Measurements from ENCODE around the gene APRT. TPM values are rescaled to one million over a fixed set of nuclear protein-coding genes. Genes with fewer than 3 reads are reported as not detected.

The APRT gene
- total and polyA plus RNA-seq, 9 of the 15 experiments (the other 6 are each of a cell fraction or from before 2014, with no cell fraction given), result 41.7 to 409 (median 146) TPM

DNA sequence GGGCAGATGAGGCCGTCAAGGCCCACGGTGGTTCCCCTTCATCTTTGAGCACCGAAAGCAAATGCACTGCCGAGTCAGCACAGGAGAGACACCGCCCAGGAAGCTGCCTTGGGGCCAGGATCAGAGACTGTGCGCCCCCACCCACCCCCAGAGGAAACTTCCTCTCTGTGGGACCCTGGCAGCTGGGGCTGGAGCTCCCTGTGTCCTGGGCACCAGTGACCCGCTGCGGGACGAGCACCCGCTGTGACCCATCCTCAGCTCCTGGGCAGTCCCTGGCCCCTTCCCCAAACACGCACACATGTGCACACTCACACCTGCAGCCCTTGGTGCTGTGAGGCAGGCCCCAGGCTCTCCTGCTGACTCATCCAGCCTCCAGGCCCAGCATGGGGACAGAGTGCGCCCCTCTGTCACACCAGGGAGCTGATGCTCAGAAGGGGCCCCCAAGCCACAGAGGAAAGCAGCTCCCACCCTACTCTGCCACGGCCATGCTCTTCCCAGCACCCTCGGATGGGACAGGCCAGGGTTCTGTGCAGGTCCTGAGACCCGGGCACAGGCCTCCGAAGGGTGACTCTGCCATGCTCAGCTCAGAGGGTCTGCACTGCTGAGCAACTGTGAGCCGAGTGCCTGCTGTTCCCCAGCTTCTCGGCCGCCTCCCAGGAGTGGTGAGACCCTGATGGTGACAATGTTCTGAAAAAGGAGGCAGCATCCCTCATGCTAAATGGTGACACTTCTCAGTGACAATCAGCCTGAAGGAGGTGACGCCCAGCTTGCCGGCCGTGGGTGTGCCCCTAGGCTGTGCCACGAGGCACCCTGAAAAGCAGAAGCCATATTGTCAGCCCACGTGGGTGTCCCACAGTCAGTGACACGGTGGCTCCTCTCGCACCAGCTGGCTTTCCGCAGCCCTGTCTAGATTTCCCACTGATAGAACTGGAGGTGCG lies 30.3 kb downstream of the APRT start:
- Histone ChIP-seq H3K36me3 (ENCODE audit: control insufficient read depth, insufficient read depth, low read length) (peaks cover 52% of the 10 kb centered on the region), H3K79me2 (ENCODE audit: control insufficient read depth, insufficient read depth, low read length) (peaks cover 93% of the 10 kb centered on the region), H3K27ac (ENCODE audit: extremely low read depth, low read depth, low read length) (peak overlapping the region; percentile 93), H3K9me3 (replicated peaks; ENCODE audit: control insufficient read depth, insufficient read depth, low read depth, low read length) (no peaks in the 10 kb centered on the region), H3K4me1 (replicated peaks in 1 of 2; ENCODE audit: control insufficient read depth in 2 of 2, insufficient read depth in 2 of 2, low read length in 2 of 2) (peaks cover 43 to 93% of the 10 kb centered on the region in 2 experiments), H4K20me1 (replicated peaks; ENCODE audit: control insufficient read depth, insufficient read depth, low read length) (peaks cover 29% of the 10 kb centered on the region; the same call in 1 of the 2 replicates), H2AFZ (ENCODE audit: low read depth, low read length) (peak overlapping the region; percentile 3; the same call in 1 of the 2 replicates), H3K27me3 (ENCODE audit: control insufficient read depth in 2 of 2, insufficient read depth in 2 of 2, low read length in 2 of 2) (no peaks in the 10 kb centered on the region), H3K4me2 (ENCODE audit: insufficient read depth, low read length) (peak overlapping the region; percentile 78), H3K9ac (ENCODE audit: insufficient read depth in 1 of 2, low read depth in 2 of 2, low read length in 2 of 2) (peak overlapping the region; percentile 90 to 99), H3K4me3 (peak overlapping the region; percentile 70), H3K9me1 (ENCODE audit: control insufficient read depth, insufficient read depth, low read length) (peaks cover 5% of the 10 kb centered on the region)
- intact Hi-C loops (cut with micrococcal nuclease), result no loop called here
- peak; percentile 83 for FAIRE-seq
- no TSS peak for BruUV-seq (replicated peaks)
- in situ Hi-C loops (cut with MboI), result no loop called here
- ChIA-PET CTCF (ENCODE audit: low intra/inter-chr PET ratio) (interaction anchor here (2.5 kb wide), 1 partner anchor 44 kb away, joined by 11 read pairs; no protein-coding TSS in a partner anchor), POLR2A (interaction anchor here (0.5 to 7.0 kb wide), 19 partner anchors 9 to 1209 kb away, joined by 3 to 124 read pairs (median 4); partner anchors contain the start of genes APRT and CDT1)
- peak in 3 of 4 experiments; percentile 50 to 86 (median 73) for DNase-seq (ENCODE audit: extremely low read depth in 1 of 4, low spot score in 3 of 4)
- ATAC-seq, result peak; percentile 56
- 4% methylated on average over 28 of the region's 28 CpGs for WGBS (ENCODE audit: insufficient coverage, low coverage, missing lambda C conversion rate)
- TF ChIP-seq CREB1 (IDR thresholded peaks at IDR 0.05), result peak; percentile 17; the same call in 1 of the 2 replicates
- no peak for TF ChIP-seq CREB1 (CRISPR knock-in tag; IDR thresholded peaks at IDR 0.05)
- peak; percentile 71; the same call in 1 of the 2 replicates for TF ChIP-seq GATAD2B (IDR thresholded peaks at IDR 0.05; ENCODE audit: borderline replicate concordance)
- TF ChIP-seq DIDO1 (tag; IDR thresholded peaks at IDR 0.05; ENCODE audit: low read depth), result no peak
- TF ChIP-seq SMARCC2 (IDR thresholded peaks at IDR 0.05; ENCODE audit: low read depth), result peak; percentile 47; the same call in 1 of the 2 replicates
- TF ChIP-seq ZBTB26 (CRISPR knock-in tag; IDR thresholded peaks at IDR 0.05), result no peak
- TF ChIP-seq MBD2 (IDR thresholded peaks at IDR 0.05; ENCODE audit: borderline replicate concordance, low read depth), result peak; percentile 24; the same call in 1 of the 2 replicates
- peak; percentile 77 for TF ChIP-seq MAFG (tag; conservative IDR thresholded peaks at IDR 0.05)
- 0 out of 2 replicates have a peak, but pooled peaks have one; percentile 4 for TF ChIP-seq ATF7 (IDR thresholded peaks at IDR 0.05)
- TF ChIP-seq ZNF518B (CRISPR knock-in tag; IDR thresholded peaks at IDR 0.05), result no peak
- peak; percentile 71 to 86 for TF ChIP-seq MAZ (CRISPR knock-in tag; conservative IDR thresholded peaks at IDR 0.05 in 1 of 2, IDR thresholded peaks at IDR 0.05 in 1 of 2)
- TF ChIP-seq, protein P1, sequence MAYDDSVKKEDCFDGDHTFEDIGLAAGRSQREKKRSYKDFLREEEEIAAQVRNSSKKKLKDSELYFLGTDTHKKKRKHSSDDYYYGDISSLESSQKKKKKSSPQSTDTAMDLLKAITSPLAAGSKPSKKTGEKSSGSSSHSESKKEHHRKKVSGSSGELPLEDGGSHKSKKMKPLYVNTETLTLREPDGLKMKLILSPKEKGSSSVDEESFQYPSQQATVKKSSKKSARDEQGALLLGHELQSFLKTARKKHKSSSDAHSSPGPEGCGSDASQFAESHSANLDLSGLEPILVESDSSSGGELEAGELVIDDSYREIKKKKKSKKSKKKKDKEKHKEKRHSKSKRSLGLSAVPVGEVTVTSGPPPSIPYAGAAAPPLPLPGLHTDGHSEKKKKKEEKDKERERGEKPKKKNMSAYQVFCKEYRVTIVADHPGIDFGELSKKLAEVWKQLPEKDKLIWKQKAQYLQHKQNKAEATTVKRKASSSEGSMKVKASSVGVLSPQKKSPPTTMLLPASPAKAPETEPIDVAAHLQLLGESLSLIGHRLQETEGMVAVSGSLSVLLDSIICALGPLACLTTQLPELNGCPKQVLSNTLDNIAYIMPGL (CRISPR knock-in tag; IDR thresholded peaks at IDR 0.05), result 0 out of 2 replicates have a peak, but pooled peaks have one; percentile 26
- 0 out of 2 replicates have a peak, but pooled peaks have one; percentile 66 for TF ChIP-seq ERF (CRISPR knock-in tag; IDR thresholded peaks at IDR 0.05)
- TF ChIP-seq ETV5 (CRISPR knock-in tag; IDR thresholded peaks at IDR 0.05; ENCODE audit: low read depth), result peak; percentile 70; the same call in 1 of the 2 replicates
